GM12892 (cell line): Measurements from ENCODE around the gene BCO2.
"Not testable (repeated sequence)": the region's sequence is repeated elsewhere in the genome, so short reads cannot be mapped to it uniquely, and the experiment has no call there.

Experiments used
- POLR2AphosphoS5 ChIP-seq: IDR thresholded peaks from 2 replicates; pipeline ENCODE4 v1.6.1; 2011; ENCODE audit warnings: low read depth, low read length, control low read depth
- TAF1 ChIP-seq: IDR thresholded peaks from 2 replicates; pipeline ENCODE4 v1.6.1; 2011; ENCODE audit warnings: low read depth, mild to moderate bottlenecking, control low read depth, low read length, borderline replicate concordance

DNA sequence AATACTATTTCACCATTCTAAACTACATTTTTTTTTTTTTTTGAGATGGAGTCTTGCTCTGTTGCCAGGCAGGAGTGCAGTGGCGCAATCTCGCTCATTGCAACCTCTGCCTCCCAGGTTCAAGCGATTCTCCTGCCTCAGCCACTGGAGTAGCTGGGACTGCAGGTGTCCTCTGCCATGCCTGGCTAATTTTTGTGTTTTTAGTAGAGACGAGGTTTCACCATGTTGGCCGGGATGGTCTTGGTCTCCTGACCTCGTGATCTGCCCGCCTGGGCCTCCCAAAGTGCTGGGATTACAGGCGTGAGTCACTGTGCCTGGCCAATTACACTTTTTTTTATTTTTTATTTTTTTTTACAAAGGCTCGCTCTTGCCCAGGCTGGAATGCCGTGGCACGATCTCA, 19.8 kb downstream of the BCO2 start:
- TF ChIP-seq POLR2AphosphoS5, TAF1: not testable (repeated sequence)
